GM12878 (cell line): Measurements from ENCODE around the gene NMUR1. TPM values are rescaled to one million over a fixed set of nuclear protein-coding genes. Genes with fewer than 3 reads are reported as not detected.

Source experiments
- ATAC-seq: fragments of 200-7000 bp; cut with Tn5 transposase; 3 replicates; pipeline ENCODE4 v1.9.1; 2020; ENCODE audit warnings: mild to moderate bottlenecking, moderate library complexity
- BruUV-seq: library from RNA; stranded (reverse); fragments of 400-500 nt; replicated peaks from 2 replicates; lab custom pipeline; 2021; lab: Mats Ljungman, UMichigan
- CTCF ChIA-PET: fragments of 300-600 bp; sonication (Branson Sonifier 250); formaldehyde crosslinking; extraction: SDS; loops from one replicate; lab custom pipeline; 2021; ENCODE audit warnings: inconsistent platforms; lab: Yijun Ruan, JAX
- POLR2A ChIA-PET: fragments of 350-600 bp; formaldehyde crosslinking; extraction: SDS; loops from one replicate; lab custom pipeline; 2021; ENCODE audit warnings: inconsistent platforms; lab: Charles Lee
- RAD21 ChIA-PET: fragments of 300-600 bp; sonication (Branson Sonifier 250); formaldehyde crosslinking; loops from one replicate; lab custom pipeline; 2023; ENCODE audit warnings: antibody characterized with exemption; ENCODE audit not compliant: unreplicated experiment; lab: Charles Lee
- SMC1A ChIA-PET: fragments of 300-600 bp; sonication (Branson Sonifier 250); formaldehyde crosslinking; loops from one replicate; lab custom pipeline; 2023; ENCODE audit not compliant: unreplicated experiment, uncharacterized antibody; lab: Charles Lee
- DNase-seq: peaks from one replicate; pipeline ENCODE4 v3.0.0-alpha.2; 2011; ENCODE audit warnings: low read depth, low spot score
- FAIRE-seq: peaks from 3 replicates; lab custom pipeline; 2011; peaks lifted over from hg19 to GRCh38; lab: Jason Lieb, UNC
- H2AFZ ChIP-seq: 2 replicates; pipeline ENCODE4 v1.6.0; 2011; ENCODE audit warnings: low read depth, low read length, control low read depth; ENCODE audit not compliant: control insufficient read depth
- H3K27ac ChIP-seq: 2 replicates; pipeline ENCODE4 v1.5.1; 2011; ENCODE audit warnings: control low read depth; ENCODE audit not compliant: control insufficient read depth, insufficient read depth
- H3K27me3 ChIP-seq, 2 experiments: replicated peaks in 1 of 2; 2 replicates each; pipeline versions ENCODE4 v1.6.0 to v1.6.1; 2011; ENCODE audit warnings: low read length in 1 of 2; ENCODE audit not compliant: control insufficient read depth in 2 of 2, insufficient read depth in 2 of 2
- H3K36me3 ChIP-seq, 2 experiments: 2 replicates each; pipeline ENCODE4 v1.5.1; 2011; ENCODE audit warnings: low read length in 1 of 2; ENCODE audit not compliant: control insufficient read depth in 2 of 2, insufficient read depth in 2 of 2
- H3K4me1 ChIP-seq: 2 replicates; pipeline ENCODE4 v1.6.1; 2011; ENCODE audit warnings: mild to moderate bottlenecking, low read length, moderate library complexity, mixed read lengths; ENCODE audit not compliant: control insufficient read depth, insufficient read depth
- H3K4me2 ChIP-seq: 2 replicates; pipeline ENCODE4 v1.6.0; 2011; ENCODE audit warnings: control low read depth; ENCODE audit not compliant: control insufficient read depth, insufficient read depth
- H3K4me3 ChIP-seq: fragments of 200-600 bp; sonication (generic); 2 replicates; pipeline ENCODE4 v1.5.1; 2016
- H3K79me2 ChIP-seq: 2 replicates; pipeline ENCODE4 v1.6.0; 2011; ENCODE audit warnings: low read length; ENCODE audit not compliant: control insufficient read depth, insufficient read depth
- H3K9ac ChIP-seq: 2 replicates; pipeline ENCODE4 v1.8.0; 2011; ENCODE audit warnings: low read length, control low read depth, mixed read lengths; ENCODE audit not compliant: control insufficient read depth, insufficient read depth
- H3K9me3 ChIP-seq: replicated peaks from 3 replicates; pipeline ENCODE4 v1.5.1; 2011; ENCODE audit warnings: mild to moderate bottlenecking, low read length; ENCODE audit not compliant: control insufficient read depth, insufficient read depth
- H4K20me1 ChIP-seq: 2 replicates; pipeline ENCODE4 v1.6.0; 2011; ENCODE audit not compliant: control insufficient read depth, insufficient read depth
- KAT2A ChIP-seq: conservative IDR thresholded peaks from 2 replicates; pipeline ENCODE4 v1.6.1; 2011; ENCODE audit warnings: low read depth, low read length; ENCODE audit not compliant: control insufficient read depth
- RCOR1 ChIP-seq: conservative IDR thresholded peaks from 2 replicates; pipeline ENCODE4 v1.6.1; 2012; ENCODE audit warnings: low read depth, low read length, improper control_type of control experiment
- RFX5 ChIP-seq: IDR thresholded peaks from 2 replicates; pipeline ENCODE4 v1.6.1; 2011; ENCODE audit warnings: low read depth, low read length, improper control_type of control experiment
- ZZZ3 ChIP-seq: IDR thresholded peaks from 2 replicates; pipeline ENCODE4 v1.6.1; 2011; ENCODE audit warnings: low read depth; ENCODE audit not compliant: control insufficient read depth, insufficient read length
- WGBS: methylation state at CpG from one replicate; pipeline ENCODE4 v1.1.6; 2016; ENCODE audit warnings: low lambda C conversion rate; ENCODE audit not compliant: insufficient replicate concordance, insufficient coverage; ENCODE audit errors: missing lambda C conversion rate; 5-methylcytosine and 5-hydroxymethylcytosine counted together
- in situ Hi-C: fragments of 300-500 bp; cut with MboI; formaldehyde crosslinking; loops from 9 replicates; pipeline ENCODE4 v1.14.3; 2018; ENCODE audit warnings: mixed read lengths
- intact Hi-C: fragments of 100-400 bp; cut with micrococcal nuclease; formaldehyde crosslinking; loops from one replicate; pipeline ENCODE4 v1.14.2; 2022; ENCODE audit not compliant: unreplicated experiment
- polyA plus RNA-seq, 11 experiments: library from polyadenylated mRNA; depleted of rRNA in 4 of 11; unstranded in 6 of 11; stranded (reverse) in 5 of 11; fragments of >200 nt; fragmentation: Nextera tagmentation in 4 of 11; fragmentation: Illumina TruSeq in 1 of 11; extraction: Ambion mirVana in 4 of 11; extraction: Trizol in 1 of 11; gene quantifications; 1 replicate in 1 of 11; 2 replicates in 10 of 11; pipeline versions ENCODE4 v1.2.1 to v1.2.3, GENCODE V29; 2011 to 2016; ENCODE audit warnings: inconsistent platforms in 2 of 11, missing spikeins in 2 of 11, low read depth in 1 of 11
- small RNA-seq: library from RNA; depleted of rRNA; stranded (forward); fragments of <200 nt; gene quantifications from one replicate; pipeline ENCODE3, GENCODE V24; 2014
- total RNA-seq, 4 experiments: library from RNA; depleted of rRNA in 3 of 4; stranded (reverse); fragments of >200 nt in 3 of 4; fragmentation: Illumina TruSeq in 1 of 4; extraction: Trizol in 1 of 4; gene quantifications; 2 replicates each; pipeline versions ENCODE4 v1.2.1 to v1.2.3, GENCODE V29; 2013 to 2021
- TF ChIP-seq, protein P1 (sequence below): fragments of 450-650 bp; IDR thresholded peaks from 2 replicates; pipeline ENCODE4 v1.6.1; 2017; ENCODE audit warnings: mild to moderate bottlenecking, moderate library complexity

The NMUR1 gene
- total and polyA plus RNA-seq, 10 of the 15 experiments (the other 5 are each of a cell fraction or from before 2014, with no cell fraction given): under 0.01 to 0.08 (median 0.02) TPM; not detected in 5

DNA sequence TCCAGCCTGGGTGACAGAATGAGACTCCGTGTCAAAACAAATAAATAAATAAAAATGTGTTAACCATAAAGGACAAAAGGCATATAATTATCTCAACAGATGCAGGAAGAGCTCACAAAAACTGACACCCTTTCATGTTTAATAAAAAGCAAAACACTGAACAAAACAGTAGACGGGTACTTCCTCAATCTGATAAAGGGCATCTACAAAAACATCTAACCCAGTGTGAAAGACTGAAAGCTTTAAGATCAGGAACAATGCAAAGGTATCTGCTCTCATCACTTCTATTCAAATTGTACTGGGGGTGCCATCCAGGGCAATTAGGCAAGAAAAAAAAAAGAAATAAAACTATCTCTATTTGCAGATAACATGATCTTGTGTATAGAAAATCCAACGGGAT lies 54.3 kb downstream of the NMUR1 start:
- 40% methylated on average over 3 of the region's 3 CpGs for WGBS
- no peak for FAIRE-seq

More for the DNA sequence above, 54.3 kb downstream of the NMUR1 start:
- TF ChIP-seq ZZZ3 (no peak), RCOR1 (no peak), RFX5 (no peak), KAT2A (no peak)
- TF ChIP-seq, protein P1, sequence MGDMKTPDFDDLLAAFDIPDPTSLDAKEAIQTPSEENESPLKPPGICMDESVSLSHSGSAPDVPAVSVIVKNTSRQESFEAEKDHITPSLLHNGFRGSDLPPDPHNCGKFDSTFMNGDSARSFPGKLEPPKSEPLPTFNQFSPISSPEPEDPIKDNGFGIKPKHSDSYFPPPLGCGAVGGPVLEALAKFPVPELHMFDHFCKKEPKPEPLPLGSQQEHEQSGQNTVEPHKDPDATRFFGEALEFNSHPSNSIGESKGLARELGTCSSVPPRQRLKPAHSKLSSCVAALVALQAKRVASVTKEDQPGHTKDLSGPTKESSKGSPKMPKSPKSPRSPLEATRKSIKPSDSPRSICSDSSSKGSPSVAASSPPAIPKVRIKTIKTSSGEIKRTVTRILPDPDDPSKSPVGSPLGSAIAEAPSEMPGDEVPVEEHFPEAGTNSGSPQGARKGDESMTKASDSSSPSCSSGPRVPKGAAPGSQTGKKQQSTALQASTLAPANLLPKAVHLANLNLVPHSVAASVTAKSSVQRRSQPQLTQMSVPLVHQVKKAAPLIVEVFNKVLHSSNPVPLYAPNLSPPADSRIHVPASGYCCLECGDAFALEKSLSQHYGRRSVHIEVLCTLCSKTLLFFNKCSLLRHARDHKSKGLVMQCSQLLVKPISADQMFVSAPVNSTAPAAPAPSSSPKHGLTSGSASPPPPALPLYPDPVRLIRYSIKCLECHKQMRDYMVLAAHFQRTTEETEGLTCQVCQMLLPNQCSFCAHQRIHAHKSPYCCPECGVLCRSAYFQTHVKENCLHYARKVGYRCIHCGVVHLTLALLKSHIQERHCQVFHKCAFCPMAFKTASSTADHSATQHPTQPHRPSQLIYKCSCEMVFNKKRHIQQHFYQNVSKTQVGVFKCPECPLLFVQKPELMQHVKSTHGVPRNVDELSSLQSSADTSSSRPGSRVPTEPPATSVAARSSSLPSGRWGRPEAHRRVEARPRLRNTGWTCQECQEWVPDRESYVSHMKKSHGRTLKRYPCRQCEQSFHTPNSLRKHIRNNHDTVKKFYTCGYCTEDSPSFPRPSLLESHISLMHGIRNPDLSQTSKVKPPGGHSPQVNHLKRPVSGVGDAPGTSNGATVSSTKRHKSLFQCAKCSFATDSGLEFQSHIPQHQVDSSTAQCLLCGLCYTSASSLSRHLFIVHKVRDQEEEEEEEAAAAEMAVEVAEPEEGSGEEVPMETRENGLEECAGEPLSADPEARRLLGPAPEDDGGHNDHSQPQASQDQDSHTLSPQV: no peak
- Histone ChIP-seq H3K79me2 (no peaks in the 10 kb centered on the region), H3K4me1 (no peaks in the 10 kb centered on the region), H2AFZ (no peak overlapping the region), H3K9ac (no peak overlapping the region), H3K9me3 (no peaks in the 10 kb centered on the region), H3K36me3 (no peaks in the 10 kb centered on the region), H3K4me3 (no peak overlapping the region), H3K27ac (no peak overlapping the region), H3K4me2 (no peak overlapping the region), H4K20me1 (no peaks in the 10 kb centered on the region), H3K27me3 (no peaks in the 10 kb centered on the region)
- DNase-seq: no peak
- ATAC-seq: no peak
- intact Hi-C loops: no loop called here
- ChIA-PET SMC1A (interaction anchor here (0.7 to 2.2 kb wide), 3 partner anchors 10 to 197 kb away, joined by 3 to 11 read pairs (median 4); partner anchors contain the start of gene NCL), POLR2A (interaction anchor here (4.2 kb wide), 1 partner anchor 12 kb away, joined by 19 read pairs; the partner anchor contains the start of gene NCL), CTCF (interaction anchor here (0.6 to 3.5 kb wide), 5 partner anchors 11 to 1563 kb away, joined by 3 to 18 read pairs (median 3); partner anchors contain the start of gene NCL), RAD21 (interaction anchor here (1.3 kb wide), 1 partner anchor 9 kb away, joined by 4 read pairs; no protein-coding TSS in a partner anchor)
- in situ Hi-C loops: no loop called here
- BruUV-seq: no TSS peak

Small RNAs within 50 kb of the gene (small RNA-seq; reads per million reads assigned to genes)
- gene RNU2-22P: not detected

Other genes with a start within 250 kb of the NMUR1 start
- gene B3GNT7, start 134.7 kb downstream of the NMUR1 start, total RNA-seq (2014; rRNA removed): 7.2 and 7.9 TPM in 2 replicates
- 2.6 and 3.0 TPM in 2 replicates for gene B3GNT7, start 134.7 kb downstream of the NMUR1 start, total RNA-seq (2014; rRNA removed; fragmentation: Illumina TruSeq; extraction: Trizol)
- 10.1 and 12.6 TPM in 2 replicates for gene B3GNT7, start 134.7 kb downstream of the NMUR1 start, total RNA-seq (2021)
- 0.52 and 0.91 TPM in 2 replicates for gene B3GNT7, start 134.7 kb downstream of the NMUR1 start, polyA plus RNA-seq (2011; rRNA removed)
- gene B3GNT7, start 134.7 kb downstream of the NMUR1 start, polyA plus RNA-seq (2014; fragmentation: Illumina TruSeq; extraction: Trizol): 1.2 and 3.8 TPM in 2 replicates
- gene B3GNT7, start 134.7 kb downstream of the NMUR1 start, polyA plus RNA-seq (2014; fragmentation: Nextera tagmentation; extraction: Ambion mirVana): 1 to 10 TPM; 1.1 to 1.3 TPM
- gene B3GNT7, start 134.7 kb downstream of the NMUR1 start, polyA plus RNA-seq (2014; rRNA removed): 3.5 and 4.2 TPM in 2 replicates
- 1 to 10 TPM; 4.5 to 5.2 TPM for gene B3GNT7, start 134.7 kb downstream of the NMUR1 start, polyA plus RNA-seq (2016; fragmentation: Nextera tagmentation; extraction: Ambion mirVana)
- gene NCL, start 66.0 kb downstream of the NMUR1 start, total RNA-seq (2014; rRNA removed): 301 and 317 TPM in 2 replicates
- 459 and 461 TPM in 2 replicates for gene NCL, start 66.0 kb downstream of the NMUR1 start, total RNA-seq (2014; rRNA removed; fragmentation: Illumina TruSeq; extraction: Trizol)
- 900 and 966 TPM in 2 replicates for gene NCL, start 66.0 kb downstream of the NMUR1 start, total RNA-seq (2021)
- 176 and 189 TPM in 2 replicates for gene NCL, start 66.0 kb downstream of the NMUR1 start, polyA plus RNA-seq (2011; rRNA removed)
- gene NCL, start 66.0 kb downstream of the NMUR1 start, polyA plus RNA-seq (2014; fragmentation: Illumina TruSeq; extraction: Trizol): 1,046 and 1,376 TPM in 2 replicates
- gene NCL, start 66.0 kb downstream of the NMUR1 start, polyA plus RNA-seq (2014; fragmentation: Nextera tagmentation; extraction: Ambion mirVana): 100 to 1,000 TPM; 123 to 251 TPM
- 593 and 599 TPM in 2 replicates for gene NCL, start 66.0 kb downstream of the NMUR1 start, polyA plus RNA-seq (2014; rRNA removed)
- 1,000 to 10,000 TPM; 1,206 to 1,207 TPM for gene NCL, start 66.0 kb downstream of the NMUR1 start, polyA plus RNA-seq (2016; fragmentation: Nextera tagmentation; extraction: Ambion mirVana)
- gene TEX44, start 62.4 kb upstream of the NMUR1 start, total RNA-seq (2014; rRNA removed): not detected in 2 replicates
- not detected in 2 replicates for gene TEX44, start 62.4 kb upstream of the NMUR1 start, total RNA-seq (2014; rRNA removed; fragmentation: Illumina TruSeq; extraction: Trizol)
- not detected in 2 replicates for gene TEX44, start 62.4 kb upstream of the NMUR1 start, total RNA-seq (2021)
- not detected in 2 replicates for gene TEX44, start 62.4 kb upstream of the NMUR1 start, polyA plus RNA-seq (2011; rRNA removed)
- not detected in 2 replicates for gene TEX44, start 62.4 kb upstream of the NMUR1 start, polyA plus RNA-seq (2014; fragmentation: Illumina TruSeq; extraction: Trizol)
- not detected for gene TEX44, start 62.4 kb upstream of the NMUR1 start, polyA plus RNA-seq (2014; fragmentation: Nextera tagmentation; extraction: Ambion mirVana)
- not detected in 2 replicates for gene TEX44, start 62.4 kb upstream of the NMUR1 start, polyA plus RNA-seq (2014; rRNA removed)
- not detected for gene TEX44, start 62.4 kb upstream of the NMUR1 start, polyA plus RNA-seq (2016; fragmentation: Nextera tagmentation; extraction: Ambion mirVana)
- gene PTMA, start 178.1 kb upstream of the NMUR1 start, total RNA-seq (2014; rRNA removed): 1,683 and 1,891 TPM in 2 replicates
- gene PTMA, start 178.1 kb upstream of the NMUR1 start, total RNA-seq (2014; rRNA removed; fragmentation: Illumina TruSeq; extraction: Trizol): 3,682 and 3,944 TPM in 2 replicates
- 2,403 and 2,413 TPM in 2 replicates for gene PTMA, start 178.1 kb upstream of the NMUR1 start, total RNA-seq (2021)
- gene PTMA, start 178.1 kb upstream of the NMUR1 start, polyA plus RNA-seq (2011; rRNA removed): 1,144 and 1,534 TPM in 2 replicates
- gene PTMA, start 178.1 kb upstream of the NMUR1 start, polyA plus RNA-seq (2014; fragmentation: Illumina TruSeq; extraction: Trizol): 2,851 and 4,022 TPM in 2 replicates
- gene PTMA, start 178.1 kb upstream of the NMUR1 start, polyA plus RNA-seq (2014; fragmentation: Nextera tagmentation; extraction: Ambion mirVana): 1,000 to 10,000 TPM; 3,548 to 5,018 TPM
- 2,120 and 2,624 TPM in 2 replicates for gene PTMA, start 178.1 kb upstream of the NMUR1 start, polyA plus RNA-seq (2014; rRNA removed)
- 1,000 to 10,000 TPM; 3,379 to 3,894 TPM for gene PTMA, start 178.1 kb upstream of the NMUR1 start, polyA plus RNA-seq (2016; fragmentation: Nextera tagmentation; extraction: Ambion mirVana)